CD4-positive, alpha-beta T cell treated with Interleukin-21 for 1 hour (primary cell): ENCODE data around the gene RLN1.
"Not testable (repeated sequence)": the region's sequence is repeated elsewhere in the genome, so short reads cannot be mapped to it uniquely, and the experiment has no call there.

Experiments
- DNase-seq: peaks from one replicate; pipeline ENCODE4 v3.0.0-alpha.2; 2020

The RLN1 gene

GRCh38 chr9:5338992-5339981 is at the start of gene RLN1:
Gene RLN1 (minus strand): TSS chr9:5339876. CDS start chr9:5339746, 130 bp downstream.
- peak; percentile 17 for DNase-seq

- no peak for DNase-seq
Observed at GRCh38 chr9:5389109-5389732, 49.5 kb upstream of the RLN1 start.

- no peak for DNase-seq
Observed at GRCh38 chr9:5388026-5388819, 48.5 kb upstream of the RLN1 start.

DNA sequence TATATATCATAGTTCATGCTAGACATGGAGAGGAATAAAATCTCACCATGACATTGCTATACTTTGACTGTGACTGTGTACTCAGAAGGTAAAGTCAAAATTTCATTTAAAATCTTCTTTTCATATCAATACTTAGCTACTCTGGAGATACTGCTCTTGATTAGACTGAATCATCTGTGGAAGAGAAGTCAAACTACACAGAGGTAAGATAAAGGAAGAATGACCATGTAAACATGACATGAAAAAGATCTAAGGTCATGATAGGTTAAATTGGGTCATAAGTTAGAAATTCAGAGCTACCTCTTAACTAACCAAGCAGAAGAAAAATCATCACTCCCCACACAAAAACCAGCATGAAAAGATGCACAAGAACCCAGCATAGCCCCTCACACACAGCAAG is 44.8 kb upstream of the RLN1 start:
- no peak for DNase-seq

DNA sequence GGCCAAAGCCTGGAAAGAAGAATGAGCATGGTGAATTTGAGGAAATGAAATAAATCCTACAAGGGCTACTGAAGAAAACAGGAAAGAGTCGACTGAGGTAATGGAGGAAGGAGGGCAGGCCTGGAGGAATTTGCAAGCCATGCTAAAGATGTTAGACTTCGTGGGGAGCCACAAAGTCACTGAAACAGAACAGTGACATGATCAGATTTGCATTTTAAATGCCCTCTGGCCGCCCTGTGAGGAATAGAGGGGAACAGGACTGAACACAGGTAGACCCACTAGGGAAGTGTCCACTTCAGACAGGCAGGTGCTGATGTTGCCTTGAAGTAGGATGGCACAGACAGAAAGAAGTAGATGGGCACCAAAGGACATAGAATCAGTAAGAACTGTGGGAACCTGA is 42.8 kb upstream of the RLN1 start:
- DNase-seq = no peak

DNA sequence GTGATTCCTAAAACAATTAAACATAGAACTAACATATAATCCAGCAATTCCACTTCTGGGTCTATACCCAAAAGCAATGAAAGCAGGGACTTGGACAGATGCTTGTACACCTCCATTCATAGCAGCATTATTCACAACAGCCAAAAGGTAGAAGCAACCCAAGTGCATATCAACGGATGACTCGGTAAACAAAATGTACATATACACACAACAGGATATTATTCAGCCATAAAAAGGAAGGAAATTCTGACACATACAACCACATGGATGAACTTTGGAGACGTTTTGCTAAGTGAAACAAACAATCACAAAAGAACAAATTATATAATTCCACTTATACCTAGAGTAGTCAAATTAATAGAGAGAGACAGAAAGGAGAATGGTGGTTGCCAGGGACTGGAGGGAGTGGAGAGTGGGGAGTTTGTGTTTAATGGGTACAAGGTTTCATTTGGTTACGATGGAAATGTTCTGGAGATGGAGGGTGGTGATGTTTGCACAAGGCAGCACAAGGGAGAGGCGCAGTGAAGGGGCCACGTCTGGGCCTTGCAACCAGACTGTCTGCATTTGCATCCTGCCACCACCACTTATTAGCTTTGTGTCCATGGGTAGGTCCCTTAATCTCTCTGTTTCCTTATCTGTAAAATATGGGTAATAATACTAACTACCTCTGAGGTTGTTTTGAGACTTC is 36.3 kb upstream of the RLN1 start:
- peak; percentile 16 for DNase-seq

DNA sequence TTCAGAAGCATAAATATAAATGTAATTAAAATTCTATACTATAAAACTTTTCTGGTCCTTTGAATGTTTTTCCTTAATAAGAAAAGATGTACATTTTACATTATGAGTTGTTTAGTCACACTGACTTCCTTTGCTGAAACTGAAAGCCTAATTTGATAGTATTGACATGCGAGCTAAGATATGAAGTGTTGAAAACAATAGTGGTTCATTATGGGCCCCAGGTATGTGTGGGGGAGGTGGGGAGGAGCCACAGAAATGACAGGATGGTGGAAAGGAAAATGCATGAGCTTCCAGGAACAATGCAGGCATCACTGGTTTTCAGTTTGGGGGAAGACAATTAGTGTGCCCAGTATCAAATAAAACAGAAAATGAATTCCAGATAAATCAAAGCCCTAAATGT is 35.4 kb upstream of the RLN1 start:
- no peak for DNase-seq

GRCh38 chr9:5364294-5365024 is 24.8 kb upstream of the RLN1 start:
- no peak for DNase-seq

DNA sequence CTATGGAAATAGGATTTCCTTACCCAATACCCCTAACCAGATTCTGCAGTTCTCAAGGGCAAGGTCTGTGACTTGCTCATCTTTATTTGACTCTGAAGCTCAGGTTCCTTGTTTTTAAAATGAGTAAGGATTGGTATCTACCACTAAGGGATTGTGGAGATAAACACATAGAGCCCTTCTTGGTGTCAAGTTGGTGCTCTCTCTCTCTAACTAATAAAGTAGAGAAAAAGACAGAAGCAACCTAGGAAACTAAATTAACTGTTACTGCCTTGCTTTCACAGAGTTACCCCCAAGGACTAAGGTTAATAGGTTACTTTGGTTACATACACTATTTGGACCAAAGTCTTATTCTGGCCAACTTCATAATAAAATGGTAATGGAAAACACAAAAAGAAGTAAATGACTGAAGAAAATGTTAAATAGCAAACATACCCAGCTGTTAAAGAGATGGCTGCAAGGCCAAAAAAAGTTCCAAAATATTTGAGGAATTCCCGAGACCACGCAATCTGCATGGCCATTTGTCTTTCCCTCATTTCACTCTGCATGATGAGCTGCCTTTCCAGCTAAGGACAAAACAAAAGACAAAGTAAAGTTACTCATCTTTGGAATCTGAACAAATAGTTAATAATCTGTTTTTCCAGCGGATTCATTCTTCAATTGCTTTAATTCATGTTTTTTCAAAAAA is 21.8 kb upstream of the RLN1 start:
- DNase-seq = no peak

GRCh38 chr9:5360341-5360740 is 20.7 kb upstream of the RLN1 start:
- no peak for DNase-seq

DNA sequence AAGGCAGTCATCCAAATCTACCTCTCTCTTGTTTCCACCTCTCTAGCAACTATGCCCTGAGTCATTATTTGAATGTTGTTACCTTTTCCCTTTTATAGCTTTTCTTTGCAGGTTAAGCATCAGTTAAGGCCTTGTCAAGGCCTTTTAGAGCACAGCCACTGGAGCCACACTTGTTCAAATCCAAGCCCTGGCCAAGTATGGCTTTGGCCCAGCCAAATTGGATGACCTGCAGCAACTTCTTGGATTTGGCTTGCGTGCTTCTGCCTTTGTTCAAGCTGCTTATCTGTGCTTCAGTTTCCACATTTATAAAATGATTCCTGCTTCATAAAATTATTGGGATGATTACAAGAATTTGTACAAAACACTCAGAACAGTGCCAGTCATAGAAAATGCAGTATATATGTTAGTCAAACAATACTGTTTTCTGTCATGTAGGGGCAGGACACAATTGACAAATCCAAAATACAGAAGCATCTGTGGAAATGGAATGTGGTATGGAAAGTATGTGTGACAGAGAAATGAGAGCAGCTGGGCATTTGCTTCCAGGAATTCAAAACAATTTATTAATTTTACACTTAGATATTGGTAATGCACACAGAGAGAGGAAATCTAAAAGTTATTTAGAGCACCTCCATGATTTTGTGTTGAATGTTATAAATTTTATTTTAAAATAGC is 17.9 kb upstream of the RLN1 start:
- DNase-seq = no peak

DNA sequence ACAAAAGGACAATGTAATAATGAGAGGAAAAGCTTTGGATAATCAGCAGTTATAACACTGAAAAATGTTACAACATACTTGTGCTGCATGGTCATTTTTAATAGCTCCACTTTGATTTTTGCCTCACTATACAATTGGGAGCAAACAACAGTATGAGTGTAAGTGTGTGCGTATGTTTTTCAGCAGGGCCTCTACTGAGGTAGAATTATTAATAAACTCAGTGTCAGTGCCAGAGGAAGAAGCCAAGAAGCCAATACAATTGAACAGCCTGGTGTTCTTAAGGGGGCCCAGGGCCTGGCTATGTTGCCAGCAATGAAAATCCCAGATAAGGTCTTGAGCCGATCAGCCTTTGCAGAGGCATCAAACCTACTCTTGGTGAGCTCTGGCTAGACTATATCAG is 16.1 kb upstream of the RLN1 start:
- no peak for DNase-seq

DNA sequence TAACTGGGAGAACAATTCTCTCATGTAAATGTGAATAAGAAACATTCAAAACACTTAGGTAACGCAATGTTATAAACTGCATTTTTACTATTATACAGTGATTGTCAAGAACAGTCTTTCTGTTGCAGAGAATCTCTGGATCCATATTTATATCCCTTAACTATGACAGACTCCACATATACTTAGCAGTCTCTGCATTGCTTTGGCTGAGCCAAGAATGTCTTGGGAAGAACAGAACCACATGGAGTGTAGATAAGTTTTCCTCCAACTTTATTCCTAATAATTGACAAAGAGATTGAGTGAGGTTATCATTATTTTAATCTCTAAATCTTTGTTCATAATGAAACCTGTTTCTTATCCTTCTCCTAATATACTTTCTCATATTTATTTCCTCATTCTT is 15.6 kb upstream of the RLN1 start:
- DNase-seq = no peak

DNA sequence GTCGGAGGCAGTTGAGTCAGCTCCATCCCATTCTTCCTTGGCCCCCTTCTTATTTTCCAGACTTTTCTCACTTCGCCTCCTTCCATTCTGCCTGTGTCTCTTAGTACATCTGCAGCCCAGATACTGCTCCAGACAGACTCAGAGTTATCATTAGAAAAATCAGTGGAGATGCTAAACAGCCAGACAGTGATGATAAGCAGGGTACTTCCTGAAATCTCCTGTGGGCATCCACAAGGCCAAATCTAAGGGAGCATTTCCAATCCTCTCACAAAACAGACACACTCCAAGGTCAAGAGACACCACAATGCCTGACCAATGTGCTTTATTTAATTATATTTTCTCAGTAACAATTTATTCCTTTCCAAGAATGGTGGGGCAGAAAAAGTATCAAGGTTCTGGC is 14.5 kb upstream of the RLN1 start:
- DNase-seq = no peak

- peak; percentile 48 for DNase-seq
Observed at GRCh38 chr9:5352637-5353248, 13.1 kb upstream of the RLN1 start.

DNA sequence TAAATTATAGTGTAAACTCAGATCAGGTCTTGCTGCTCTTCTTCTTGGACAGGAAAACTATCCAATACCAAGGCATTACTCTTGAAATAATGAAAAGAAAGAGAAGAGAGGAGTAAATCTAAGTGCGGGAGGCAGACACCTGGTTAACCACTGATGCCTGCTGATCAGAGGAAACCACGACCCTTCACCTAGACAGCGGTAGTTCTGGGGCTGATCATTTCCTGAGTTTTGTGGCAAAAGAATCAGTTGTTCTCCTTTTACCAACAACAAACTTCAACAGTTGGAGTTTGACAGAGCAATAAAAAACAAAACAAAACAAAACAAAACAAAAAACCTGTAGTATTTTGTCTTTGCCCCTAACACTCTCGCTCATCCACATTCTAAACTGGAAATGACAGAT is 3.0 kb downstream of the RLN1 start:
- DNase-seq = peak; percentile 62

- not testable (repeated sequence) for DNase-seq
Observed at GRCh38 chr9:5331276-5331675, 8.4 kb downstream of the RLN1 start.

DNA sequence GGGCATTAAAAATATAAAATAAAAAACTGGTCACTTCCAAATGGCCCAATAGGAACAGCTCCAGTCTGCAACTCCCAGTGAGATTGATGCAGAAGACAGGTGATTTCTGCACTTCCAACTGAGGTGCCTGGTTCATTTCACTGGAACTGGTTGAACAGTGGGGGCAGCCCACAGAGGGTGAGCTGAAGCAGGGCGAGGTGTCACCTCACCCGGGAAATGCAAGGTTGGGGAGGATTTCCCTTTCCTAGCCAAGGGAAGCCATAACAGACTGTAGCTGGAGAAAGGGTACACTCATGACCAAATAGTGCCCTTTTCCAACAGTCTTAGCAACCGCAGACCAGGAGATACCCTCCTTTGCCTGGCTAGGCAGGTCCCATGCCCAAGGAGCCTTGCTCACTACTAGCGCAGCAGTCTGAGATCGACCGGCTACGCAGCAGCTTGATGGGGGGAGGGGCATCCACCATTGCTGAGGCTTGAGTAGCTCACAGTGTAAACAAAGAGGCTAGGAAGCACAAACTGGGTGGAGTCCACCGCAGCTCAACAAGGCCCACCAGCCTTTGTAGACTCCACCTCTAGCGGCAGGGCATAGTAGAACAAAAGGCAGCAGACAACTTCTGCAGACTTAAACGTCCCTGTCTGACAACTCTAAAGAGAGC is 12.7 kb downstream of the RLN1 start:
- peak; percentile 60 for DNase-seq

GRCh38 chr9:5326187-5326586 is 13.5 kb downstream of the RLN1 start:
- no peak for DNase-seq

DNA sequence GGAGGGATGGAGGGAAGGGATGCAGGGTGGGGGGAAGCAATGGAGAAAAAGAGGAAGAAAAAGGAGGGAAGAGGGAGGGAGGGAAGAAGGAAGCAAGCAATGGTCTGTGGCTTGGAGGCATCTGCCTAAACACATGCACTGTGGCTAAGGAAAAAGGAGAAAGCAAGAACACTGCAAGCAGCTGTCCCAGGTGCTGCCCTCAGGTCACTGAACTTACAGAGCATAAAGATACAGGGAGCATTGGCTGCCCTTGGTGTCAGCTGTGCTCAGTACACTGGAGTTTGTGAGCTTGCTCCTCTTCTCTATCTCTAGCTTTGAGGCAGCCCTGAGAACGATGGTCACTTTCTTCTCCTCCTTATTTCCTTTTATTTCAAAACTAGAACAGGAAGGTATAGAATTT is 18.1 kb downstream of the RLN1 start:
- DNase-seq = not testable (repeated sequence)
